Lower leg skin (tissue), 3 donors: Measurements from ENCODE around the gene TLE5.

Source experiments
- CTCF ChIP-seq, 3 donors: fragments of 450-650 bp; IDR thresholded peaks; one replicate each; pipeline ENCODE4 v1.5.1; 2016; ENCODE audit warnings: antibody characterized with exemption in 3 of 3, mild to moderate bottlenecking in 3 of 3, moderate library complexity in 2 of 3
- POLR2A ChIP-seq, 2 donors: fragments of 450-650 bp; IDR thresholded peaks; one replicate each; pipeline ENCODE4 v1.6.1; 2016 to 2017; ENCODE audit warnings: antibody characterized with exemption in 2 of 2, mild to moderate bottlenecking in 1 of 2, moderate library complexity in 1 of 2

- TF ChIP-seq CTCF (IDR thresholded peaks at IDR 0.05) (no peak), POLR2A (IDR thresholded peaks at IDR 0.05) (no peak)
Measured at GRCh38 chr19:3080286-3080685, 18.0 kb upstream of the TLE5 start.
